ENCODE data around the gene SERTAD3. TPM values are rescaled to one million over a fixed set of nuclear protein-coding genes. Genes with fewer than 3 reads are reported as not detected.

SERTAD3 gene
- total and polyA plus RNA-seq, 2 of the 4 experiments (the other 2 are of a cell fraction) = 20.5 to 23.3 TPM

DNA sequence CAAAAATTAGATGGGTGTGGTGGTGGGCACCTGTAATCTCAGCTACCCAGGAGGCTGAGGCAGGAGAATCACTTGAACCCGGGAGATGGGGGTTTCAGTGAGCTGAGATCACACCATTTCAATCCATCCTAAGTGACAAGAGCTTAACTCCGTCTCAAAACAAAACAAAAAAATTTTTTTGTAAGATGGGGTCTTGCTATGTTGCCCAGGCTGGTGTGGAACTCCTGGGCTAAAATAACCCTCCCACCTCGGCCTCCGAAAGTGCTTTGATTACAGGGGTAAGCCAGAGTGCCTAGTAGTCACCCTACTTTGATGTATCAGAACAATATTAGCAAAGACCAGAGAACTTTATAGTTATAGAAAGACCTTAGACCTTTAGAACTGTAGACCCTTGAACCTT lies 30.6 kb upstream of the SERTAD3 start:
- TF ChIP-seq, protein P1, sequence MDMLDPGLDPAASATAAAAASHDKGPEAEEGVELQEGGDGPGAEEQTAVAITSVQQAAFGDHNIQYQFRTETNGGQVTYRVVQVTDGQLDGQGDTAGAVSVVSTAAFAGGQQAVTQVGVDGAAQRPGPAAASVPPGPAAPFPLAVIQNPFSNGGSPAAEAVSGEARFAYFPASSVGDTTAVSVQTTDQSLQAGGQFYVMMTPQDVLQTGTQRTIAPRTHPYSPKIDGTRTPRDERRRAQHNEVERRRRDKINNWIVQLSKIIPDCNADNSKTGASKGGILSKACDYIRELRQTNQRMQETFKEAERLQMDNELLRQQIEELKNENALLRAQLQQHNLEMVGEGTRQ (IDR thresholded peaks at IDR 0.05; ENCODE audit: low read depth, low read length) = no peak
- TF ChIP-seq MAZ (IDR thresholded peaks at IDR 0.05; ENCODE audit: borderline replicate concordance, low read depth, low read length) (no peak), BHLHE40 (IDR thresholded peaks at IDR 0.05; ENCODE audit: low read depth, low read length) (no peak), RCOR1 (IDR thresholded peaks at IDR 0.05; ENCODE audit: insufficient replicate concordance, low read length) (no peak), RFX5 (IDR thresholded peaks at IDR 0.05; ENCODE audit: low read depth, low read length) (no peak), SMC3 (IDR thresholded peaks at IDR 0.05; ENCODE audit: low read depth, low read length) (no peak), POLR2A (IDR thresholded peaks at IDR 0.05; ENCODE audit: low read depth, low read length) (no peak)
- TF ChIP-seq, protein P2, sequence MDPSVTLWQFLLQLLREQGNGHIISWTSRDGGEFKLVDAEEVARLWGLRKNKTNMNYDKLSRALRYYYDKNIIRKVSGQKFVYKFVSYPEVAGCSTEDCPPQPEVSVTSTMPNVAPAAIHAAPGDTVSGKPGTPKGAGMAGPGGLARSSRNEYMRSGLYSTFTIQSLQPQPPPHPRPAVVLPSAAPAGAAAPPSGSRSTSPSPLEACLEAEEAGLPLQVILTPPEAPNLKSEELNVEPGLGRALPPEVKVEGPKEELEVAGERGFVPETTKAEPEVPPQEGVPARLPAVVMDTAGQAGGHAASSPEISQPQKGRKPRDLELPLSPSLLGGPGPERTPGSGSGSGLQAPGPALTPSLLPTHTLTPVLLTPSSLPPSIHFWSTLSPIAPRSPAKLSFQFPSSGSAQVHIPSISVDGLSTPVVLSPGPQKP (IDR thresholded peaks at IDR 0.05; ENCODE audit: borderline replicate concordance, low read depth, low read length) = no peak
- Histone ChIP-seq H2BK5ac (ENCODE audit: low read depth, low read length, poor library complexity, severe bottlenecking) (no peak overlapping the region), H3K9me3 (ENCODE audit: control insufficient read depth, insufficient read depth, low read length) (no peaks in the 10 kb centered on the region), H2BK15ac (ENCODE audit: low read depth, low read length) (no peak overlapping the region), H3K27me3 (ENCODE audit: control insufficient read depth, insufficient read depth, low read length) (peaks cover 3% of the 10 kb centered on the region; the same call in 1 of the 2 replicates), H2AFZ (replicated peaks; ENCODE audit: low read length, poor library complexity) (no peak overlapping the region), H3K14ac (replicated peaks; ENCODE audit: low read depth, low read length) (no peak overlapping the region), H2BK120ac (ENCODE audit: low read depth, low read length) (no peak overlapping the region), H4K5ac (ENCODE audit: low read depth, low read length) (no peak overlapping the region), H3K4me1 (ENCODE audit: control insufficient read depth, insufficient read depth, low read length) (no peaks in the 10 kb centered on the region), H3K4ac (ENCODE audit: low read depth, low read length) (no peak overlapping the region), H3K9ac (ENCODE audit: low read depth, low read length) (no peak overlapping the region), H3K4me2 (ENCODE audit: low read depth, low read length) (no peak overlapping the region), H2AK5ac (ENCODE audit: low read depth, low read length) (no peak overlapping the region), H3K23ac (ENCODE audit: low read depth, low read length) (no peak overlapping the region), H3K79me1 (ENCODE audit: low read depth in 1 of 2, low read length in 2 of 2) (no peaks in the 10 kb centered on the region), H4K91ac (ENCODE audit: insufficient read depth, low read depth, low read length) (no peak overlapping the region), H3K9me1 (ENCODE audit: insufficient read depth, low read length) (no peaks in the 10 kb centered on the region), H3K4me3 (ENCODE audit: insufficient read depth, low read depth, low read length) (no peak overlapping the region), H3K36me3 (ENCODE audit: control insufficient read depth, insufficient read depth, low read length) (no peaks in the 10 kb centered on the region), H3K56ac (ENCODE audit: extremely low read depth, insufficient read depth, low read length) (no peak overlapping the region), H4K20me1 (ENCODE audit: insufficient read depth, low read length) (no peaks in the 10 kb centered on the region), H3K18ac (ENCODE audit: low read depth, low read length) (no peak overlapping the region), H3K27ac (ENCODE audit: insufficient read depth, low read length) (no peak overlapping the region), H2BK20ac (ENCODE audit: low read depth, low read length) (no peak overlapping the region), H2AK9ac (replicated peaks; ENCODE audit: low read depth, low read length, poor library complexity) (no peak overlapping the region), H4K8ac (ENCODE audit: low read depth in 2 of 2, low read length in 2 of 2) (no peak overlapping the region)
- no TSS peak for BruUV-seq (replicated peaks)
- dilution Hi-C loops (cut with HindIII; ENCODE audit: low sequenced_read_pairs, unreplicated experiment) (no loop called here), intact Hi-C loops (cut with micrococcal nuclease) (loop anchor here (2.0 kb wide), 1 partner anchor 24 kb away; no protein-coding TSS in a partner anchor), in situ Hi-C loops (cut with MboI; ENCODE audit: low sequenced_read_pairs) (no loop called here)
- WGBS, 2 experiments (ENCODE audit: extremely low coverage in 2 of 2, insufficient read length in 1 of 2) = no CpG with 5 or more reads among the region's 4 CpGs
- ATAC-seq (ENCODE audit: low read depth) (no peak), DNase-seq (no peak)
- POLR2A ChIA-PET (ENCODE audit: unreplicated experiment) = no interaction called here
- CTCF ChIA-PET = no interaction called here

Data from IMR-90 (cell line).